ENCODE results near the gene ADCY7. TPM values are rescaled to one million over a fixed set of nuclear protein-coding genes. Genes with fewer than 3 reads are reported as not detected.

ADCY7 gene
- total RNA-seq, 1 donor from 2014 or later = 8.8 TPM

GRCh38 chr16:50246299-50247122, 19.8 kb upstream of the ADCY7 start:
- peaks cover 36% of the 10 kb centered on the region for H3K27me3 Mint-ChIP-seq (ENCODE audit: low read depth)

GRCh38 chr16:50247123-50247905, 19.0 kb upstream of the ADCY7 start:
- H3K36me3 Mint-ChIP-seq (ENCODE audit: low read depth) = no peaks in the 10 kb centered on the region
- DNase-seq (ENCODE audit: low read depth, low spot score) = no peak
- no peak overlapping the region for H3K27ac Mint-ChIP-seq (ENCODE audit: unreplicated experiment)

More at GRCh38 chr16:50246299-50247122, 19.8 kb upstream of the ADCY7 start:
- TF ChIP-seq CTCF (conservative IDR thresholded peaks at IDR 0.05) = no peak
- Mint-ChIP-seq H3K27ac (ENCODE audit: unreplicated experiment) (peak overlapping the region; percentile 78), H3K4me3 (peak overlapping the region; percentile 83), H3K4me1 (peaks cover 8% of the 10 kb centered on the region), H3K36me3 (ENCODE audit: low read depth) (no peaks in the 10 kb centered on the region), H3K9me3 (no peaks in the 10 kb centered on the region)
- peak; percentile 46 for DNase-seq (ENCODE audit: low read depth, low spot score)

GRCh38 chr16:50247906-50248608, 18.3 kb upstream of the ADCY7 start:
- H3K27me3 Mint-ChIP-seq (ENCODE audit: low read depth) = peaks cover 30% of the 10 kb centered on the region
- H3K36me3 Mint-ChIP-seq (ENCODE audit: low read depth) = no peaks in the 10 kb centered on the region
- H3K4me3 Mint-ChIP-seq = peak overlapping the region; percentile 83
- H3K27ac Mint-ChIP-seq (ENCODE audit: unreplicated experiment) = no peak overlapping the region
- no peak for TF ChIP-seq CTCF (conservative IDR thresholded peaks at IDR 0.05)
- H3K4me1 Mint-ChIP-seq = peaks cover 19% of the 10 kb centered on the region
- no peaks in the 10 kb centered on the region for H3K9me3 Mint-ChIP-seq
- DNase-seq (ENCODE audit: low read depth, low spot score) = no peak

More at GRCh38 chr16:50247123-50247905, 19.0 kb upstream of the ADCY7 start:
- peak overlapping the region; percentile 83 for H3K4me3 Mint-ChIP-seq
- no peaks in the 10 kb centered on the region for H3K9me3 Mint-ChIP-seq
- no peak for TF ChIP-seq CTCF (conservative IDR thresholded peaks at IDR 0.05)
- peaks cover 35% of the 10 kb centered on the region for H3K27me3 Mint-ChIP-seq (ENCODE audit: low read depth)
- peaks cover 12% of the 10 kb centered on the region for H3K4me1 Mint-ChIP-seq

GRCh38 chr16:50248845-50249244, 17.5 kb upstream of the ADCY7 start:
- peaks cover 24% of the 10 kb centered on the region for H3K4me1 Mint-ChIP-seq
- no peaks in the 10 kb centered on the region for H3K9me3 Mint-ChIP-seq
- peaks cover 24% of the 10 kb centered on the region for H3K27me3 Mint-ChIP-seq (ENCODE audit: low read depth)
- TF ChIP-seq CTCF (conservative IDR thresholded peaks at IDR 0.05) = no peak
- peak overlapping the region; percentile 52 for H3K4me3 Mint-ChIP-seq
- no peak for DNase-seq (ENCODE audit: low read depth, low spot score)
- H3K36me3 Mint-ChIP-seq (ENCODE audit: low read depth) = no peaks in the 10 kb centered on the region
- H3K27ac Mint-ChIP-seq (ENCODE audit: unreplicated experiment) = no peak overlapping the region

- peaks cover 30% of the 10 kb centered on the region for H3K4me1 Mint-ChIP-seq
- peaks cover 8% of the 10 kb centered on the region for H3K27me3 Mint-ChIP-seq (ENCODE audit: low read depth)
- no peak overlapping the region for H3K27ac Mint-ChIP-seq (ENCODE audit: unreplicated experiment)
- H3K36me3 Mint-ChIP-seq (ENCODE audit: low read depth) = no peaks in the 10 kb centered on the region
- no peak for DNase-seq (ENCODE audit: low read depth, low spot score)
- H3K4me3 Mint-ChIP-seq = no peak overlapping the region
- no peak for TF ChIP-seq CTCF (conservative IDR thresholded peaks at IDR 0.05)
- H3K9me3 Mint-ChIP-seq = no peaks in the 10 kb centered on the region
These were observed 14.8 kb upstream of the ADCY7 start for GRCh38 chr16:50251375-50252081.

Data from neural crest cell (in vitro differentiated cells).